ENCODE measurements around the gene P2RX7.

The P2RX7 gene

GRCh38 chr12:121165316-121165715 is 32.6 kb downstream of the P2RX7 start:
- Histone ChIP-seq H3K4me3 (replicated peaks; ENCODE audit: insufficient read depth, low read length) (no peak overlapping the region), H3K27me3 (ENCODE audit: insufficient read depth, poor library complexity, severe bottlenecking) (no peaks in the 10 kb centered on the region), H3K27ac (replicated peaks) (no peak overlapping the region)
- TF ChIP-seq REST (IDR thresholded peaks at IDR 0.05; ENCODE audit: insufficient replicate concordance, low read depth) (no peak), SPI1 (IDR thresholded peaks at IDR 0.05; ENCODE audit: borderline replicate concordance, low read depth) (no peak), POLR2AphosphoS5 (IDR thresholded peaks at IDR 0.05; ENCODE audit: low read depth) (no peak), GABPA (IDR thresholded peaks at IDR 0.05; ENCODE audit: low read depth) (no peak)
- TF ChIP-seq, protein P1, sequence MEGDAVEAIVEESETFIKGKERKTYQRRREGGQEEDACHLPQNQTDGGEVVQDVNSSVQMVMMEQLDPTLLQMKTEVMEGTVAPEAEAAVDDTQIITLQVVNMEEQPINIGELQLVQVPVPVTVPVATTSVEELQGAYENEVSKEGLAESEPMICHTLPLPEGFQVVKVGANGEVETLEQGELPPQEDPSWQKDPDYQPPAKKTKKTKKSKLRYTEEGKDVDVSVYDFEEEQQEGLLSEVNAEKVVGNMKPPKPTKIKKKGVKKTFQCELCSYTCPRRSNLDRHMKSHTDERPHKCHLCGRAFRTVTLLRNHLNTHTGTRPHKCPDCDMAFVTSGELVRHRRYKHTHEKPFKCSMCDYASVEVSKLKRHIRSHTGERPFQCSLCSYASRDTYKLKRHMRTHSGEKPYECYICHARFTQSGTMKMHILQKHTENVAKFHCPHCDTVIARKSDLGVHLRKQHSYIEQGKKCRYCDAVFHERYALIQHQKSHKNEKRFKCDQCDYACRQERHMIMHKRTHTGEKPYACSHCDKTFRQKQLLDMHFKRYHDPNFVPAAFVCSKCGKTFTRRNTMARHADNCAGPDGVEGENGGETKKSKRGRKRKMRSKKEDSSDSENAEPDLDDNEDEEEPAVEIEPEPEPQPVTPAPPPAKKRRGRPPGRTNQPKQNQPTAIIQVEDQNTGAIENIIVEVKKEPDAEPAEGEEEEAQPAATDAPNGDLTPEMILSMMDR (IDR thresholded peaks at IDR 0.05; ENCODE audit: insufficient read depth, low read length) = no peak
- no peak for DNase-seq (ENCODE audit: low read depth in 1 of 2, low spot score in 1 of 2)

- DNase-seq (ENCODE audit: low read depth in 1 of 2, low spot score in 1 of 2) = no peak
- Histone ChIP-seq H3K27me3 (ENCODE audit: insufficient read depth, poor library complexity, severe bottlenecking) (no peaks in the 10 kb centered on the region), H3K27ac (replicated peaks) (no peak overlapping the region), H3K4me3 (replicated peaks; ENCODE audit: insufficient read depth, low read length) (no peak overlapping the region)
- TF ChIP-seq, protein P1 (IDR thresholded peaks at IDR 0.05; ENCODE audit: insufficient read depth, low read length) = no peak
- TF ChIP-seq POLR2AphosphoS5 (IDR thresholded peaks at IDR 0.05; ENCODE audit: low read depth) (no peak), SPI1 (IDR thresholded peaks at IDR 0.05; ENCODE audit: borderline replicate concordance, low read depth) (no peak), GABPA (IDR thresholded peaks at IDR 0.05; ENCODE audit: low read depth) (no peak), REST (IDR thresholded peaks at IDR 0.05; ENCODE audit: insufficient replicate concordance, low read depth) (no peak)
These were observed 33.7 kb downstream of the P2RX7 start for GRCh38 chr12:121166356-121166755.

DNA sequence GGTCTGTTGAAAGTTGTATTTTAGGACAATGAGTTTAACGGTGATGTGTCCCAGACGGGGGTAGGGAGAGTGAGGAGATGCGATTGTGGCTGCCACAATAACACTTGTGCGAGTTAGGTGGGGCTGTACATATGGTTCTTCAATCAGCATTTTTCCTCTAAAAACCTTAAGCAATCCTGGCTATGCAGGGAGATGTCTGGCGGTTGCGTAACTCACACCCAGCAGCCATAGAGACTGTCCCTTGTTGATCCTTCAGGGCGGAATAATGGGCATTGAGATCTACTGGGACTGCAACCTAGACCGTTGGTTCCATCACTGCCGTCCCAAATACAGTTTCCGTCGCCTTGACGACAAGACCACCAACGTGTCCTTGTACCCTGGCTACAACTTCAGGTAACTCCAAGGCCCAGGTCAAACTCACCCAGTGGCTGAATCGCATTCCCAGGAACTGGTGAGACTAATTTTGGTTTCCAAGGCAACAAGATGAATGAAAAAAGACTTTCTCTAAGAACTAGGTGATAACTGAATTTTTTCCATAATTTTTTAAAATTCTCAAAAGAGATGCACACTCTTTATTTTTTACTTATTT is 34.6 kb downstream of the P2RX7 start:
- no peak for DNase-seq (ENCODE audit: low read depth in 1 of 2, low spot score in 1 of 2)
- Histone ChIP-seq H3K27ac (replicated peaks) (no peak overlapping the region), H3K4me3 (replicated peaks; ENCODE audit: insufficient read depth, low read length) (no peak overlapping the region), H3K27me3 (ENCODE audit: insufficient read depth, poor library complexity, severe bottlenecking) (no peaks in the 10 kb centered on the region)
- TF ChIP-seq GABPA (IDR thresholded peaks at IDR 0.05; ENCODE audit: low read depth) = no peak
- TF ChIP-seq, protein P1 (IDR thresholded peaks at IDR 0.05; ENCODE audit: insufficient read depth, low read length) = no peak
- TF ChIP-seq SPI1 (IDR thresholded peaks at IDR 0.05; ENCODE audit: borderline replicate concordance, low read depth) = no peak
- no peak for TF ChIP-seq POLR2AphosphoS5 (IDR thresholded peaks at IDR 0.05; ENCODE audit: low read depth)
- TF ChIP-seq REST (IDR thresholded peaks at IDR 0.05; ENCODE audit: insufficient replicate concordance, low read depth) = no peak

Data from HL-60 (cell line).